GM12878 (cell line): ENCODE measurements around the gene GPR87.

Experiments
- POLR2A ChIP-seq: IDR thresholded peaks from 2 replicates; pipeline ENCODE4 v1.6.1; 2011; ENCODE audit warnings: low read depth, mild to moderate bottlenecking, low read length
- TARDBP ChIP-seq: IDR thresholded peaks from 2 replicates; pipeline ENCODE4 v1.6.1; 2016; ENCODE audit warnings: borderline replicate concordance

DNA sequence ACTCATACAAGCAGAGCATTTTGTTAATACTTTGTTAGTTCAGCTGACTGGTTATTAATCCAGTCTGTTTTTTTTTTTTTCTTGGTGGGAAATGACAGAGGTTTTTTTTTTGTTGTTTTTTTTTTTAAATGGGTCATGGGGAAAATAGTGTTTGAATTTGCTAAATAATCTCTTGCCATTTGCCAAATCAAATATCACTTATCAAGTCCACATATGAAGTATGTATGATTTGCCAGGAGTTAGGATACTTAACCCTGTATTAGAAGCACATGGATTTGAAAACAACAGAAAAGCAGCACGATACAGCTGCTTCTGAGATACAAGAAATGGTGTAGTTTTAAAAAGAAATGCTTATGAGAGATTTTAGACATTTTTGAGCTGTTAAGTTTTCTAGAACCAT, 59.9 kb downstream of the GPR87 start:
- no peak for TF ChIP-seq TARDBP
- TF ChIP-seq POLR2A: no peak
